ENCODE data around the gene SRSF3.
"Not testable (repeated sequence)": the region's sequence is repeated elsewhere in the genome, so short reads cannot be mapped to it uniquely, and the experiment has no call there.

DNA sequence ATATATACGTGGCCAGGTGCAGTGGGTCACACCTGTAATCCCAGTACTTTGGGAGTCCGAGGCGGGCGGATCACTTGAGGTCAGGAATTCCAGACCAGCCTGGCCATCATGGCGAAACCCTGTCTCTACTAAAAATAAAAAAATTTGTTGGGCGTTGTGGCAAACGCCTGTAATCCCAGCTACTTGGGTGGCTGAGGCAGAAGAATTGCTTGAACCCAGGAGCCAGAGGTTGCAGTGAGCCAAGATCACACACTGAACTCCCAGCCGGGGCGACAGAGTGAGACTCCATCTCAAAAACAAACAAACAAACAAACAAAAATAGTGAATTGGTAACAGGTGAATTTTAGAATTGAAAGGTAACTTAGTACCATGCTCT is 5.1 kb upstream of the SRSF3 start:
- TF ChIP-seq, protein P1, sequence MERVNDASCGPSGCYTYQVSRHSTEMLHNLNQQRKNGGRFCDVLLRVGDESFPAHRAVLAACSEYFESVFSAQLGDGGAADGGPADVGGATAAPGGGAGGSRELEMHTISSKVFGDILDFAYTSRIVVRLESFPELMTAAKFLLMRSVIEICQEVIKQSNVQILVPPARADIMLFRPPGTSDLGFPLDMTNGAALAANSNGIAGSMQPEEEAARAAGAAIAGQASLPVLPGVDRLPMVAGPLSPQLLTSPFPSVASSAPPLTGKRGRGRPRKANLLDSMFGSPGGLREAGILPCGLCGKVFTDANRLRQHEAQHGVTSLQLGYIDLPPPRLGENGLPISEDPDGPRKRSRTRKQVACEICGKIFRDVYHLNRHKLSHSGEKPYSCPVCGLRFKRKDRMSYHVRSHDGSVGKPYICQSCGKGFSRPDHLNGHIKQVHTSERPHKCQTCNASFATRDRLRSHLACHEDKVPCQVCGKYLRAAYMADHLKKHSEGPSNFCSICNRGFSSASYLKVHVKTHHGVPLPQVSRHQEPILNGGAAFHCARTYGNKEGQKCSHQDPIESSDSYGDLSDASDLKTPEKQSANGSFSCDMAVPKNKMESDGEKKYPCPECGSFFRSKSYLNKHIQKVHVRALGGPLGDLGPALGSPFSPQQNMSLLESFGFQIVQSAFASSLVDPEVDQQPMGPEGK (CRISPR knock-in tag; IDR thresholded peaks at IDR 0.05; ENCODE audit: borderline replicate concordance), result not testable (repeated sequence)
- not testable (repeated sequence) for TF ChIP-seq ISL1 (CRISPR knock-in tag; IDR thresholded peaks at IDR 0.05); ZNF565 (CRISPR knock-in tag; conservative IDR thresholded peaks at IDR 0.05; ENCODE audit: low read depth); CSDC2 (CRISPR knock-in tag; IDR thresholded peaks at IDR 0.05)
